K562 (cell line): ENCODE results near the gene DND1. TPM values are rescaled to one million over a fixed set of nuclear protein-coding genes. Genes with fewer than 3 reads are reported as not detected.

Experiments used
- ARID4B ChIP-seq: sonication (generic); formaldehyde crosslinking; IDR thresholded peaks from 2 replicates; pipeline ENCODE4 v1.8.0; 2022; ENCODE audit warnings: mild to moderate bottlenecking, missing genetic modification reagents
- EGR1 ChIP-seq: fragments of 450-650 bp; conservative IDR thresholded peaks from 2 replicates; pipeline ENCODE4 v1.6.1; 2017; ENCODE audit warnings: mild to moderate bottlenecking
- GTF3C2 ChIP-seq: IDR thresholded peaks from 3 replicates; pipeline ENCODE4 v1.6.1; 2011; ENCODE audit warnings: borderline replicate concordance, mild to moderate bottlenecking, moderate library complexity; ENCODE audit not compliant: insufficient read length; ENCODE audit errors: extremely low read depth
- ID3 ChIP-seq, 2 experiments: fragments of 250-450 bp in 1 of 2; fragments of 450-650 bp in 1 of 2; sonication (Bioruptor Pico) in 1 of 2; IDR thresholded peaks; 2 replicates each; pipeline versions ENCODE4 v1.6.1 to v1.8.0; 2016 to 2021; ENCODE audit warnings: mild to moderate bottlenecking in 2 of 2, moderate library complexity in 2 of 2, missing compliant biosample characterization in 1 of 2, missing genetic modification characterization in 1 of 2
- KAT7 ChIP-seq: sonication (generic); formaldehyde crosslinking; IDR thresholded peaks from 2 replicates; pipeline ENCODE4 v1.8.0; 2022; ENCODE audit warnings: missing genetic modification reagents, mild to moderate bottlenecking, borderline replicate concordance
- MAFG ChIP-seq: fragments of 450-650 bp; conservative IDR thresholded peaks from 2 replicates; pipeline ENCODE4 v1.6.1; 2016; ENCODE audit warnings: missing genetic modification characterization, missing compliant biosample characterization
- MAZ ChIP-seq, 2 experiments: fragments of 450-650 bp in 1 of 2; sonication (generic) in 1 of 2; formaldehyde crosslinking; IDR thresholded peaks in 1 of 2; conservative IDR thresholded peaks in 1 of 2; 2 replicates each; pipeline versions ENCODE4 v1.4.0 to v1.5.0; 2020; ENCODE audit warnings: mild to moderate bottlenecking in 1 of 2, missing genetic modification reagents in 1 of 2
- NR2C2 ChIP-seq, 2 experiments: fragments of 200-800 bp in 1 of 2; sonication (Bioruptor generic) in 1 of 2; sonication (generic) in 1 of 2; formaldehyde crosslinking in 1 of 2; IDR thresholded peaks; 2 replicates each; pipeline versions ENCODE4 v1.6.1 to v1.8.0; 2016 to 2022; ENCODE audit warnings: mild to moderate bottlenecking in 1 of 2, missing compliant biosample characterization in 1 of 2, missing genetic modification characterization in 1 of 2, missing genetic modification reagents in 1 of 2
- POLR2B ChIP-seq: fragments of 450-650 bp; IDR thresholded peaks from 2 replicates; pipeline ENCODE4 v1.6.1; 2018; ENCODE audit warnings: low read depth; ENCODE audit not compliant: partially characterized antibody
- SIRT6 ChIP-seq: IDR thresholded peaks from one replicate; pipeline ENCODE4 v1.6.1; 2012; ENCODE audit warnings: low read depth, mild to moderate bottlenecking, control low read depth, inconsistent platforms, low read length, moderate library complexity
- SMAD3 ChIP-seq: fragments of 450-650 bp; formaldehyde crosslinking; conservative IDR thresholded peaks from 2 replicates; pipeline ENCODE4 v1.4.0; 2020; ENCODE audit warnings: mild to moderate bottlenecking
- TCF3 ChIP-seq: sonication (generic); formaldehyde crosslinking; IDR thresholded peaks from 2 replicates; pipeline ENCODE4 v1.4.0; 2020; ENCODE audit warnings: mild to moderate bottlenecking, missing genetic modification reagents
- ZNF507 ChIP-seq: conservative IDR thresholded peaks from 2 replicates; pipeline ENCODE4 v1.6.1; 2017; ENCODE audit warnings: missing genetic modification characterization, missing compliant biosample characterization
- polyA plus RNA-seq, 8 experiments: library from polyadenylated mRNA; depleted of rRNA in 4 of 8; stranded (reverse) in 5 of 8; unstranded in 3 of 8; fragments of >200 nt; fragmentation: Nextera tagmentation in 2 of 8; fragmentation: Illumina TruSeq in 1 of 8; extraction: Ambion mirVana in 2 of 8; extraction: Trizol in 1 of 8; gene quantifications; 2 replicates each; pipeline versions ENCODE4 v1.2.1 to v1.2.3, GENCODE V29; 2011 to 2014; ENCODE audit warnings: inconsistent platforms in 1 of 8, missing spikeins in 1 of 8
- total RNA-seq, 7 experiments: library from RNA; depleted of rRNA in 6 of 7; stranded (reverse); fragments of >200 nt in 6 of 7; fragmentation: Illumina TruSeq in 2 of 7; extraction: Trizol in 2 of 7; gene quantifications; 2 replicates each; pipeline versions ENCODE4 v1.2.1 to v1.2.3, GENCODE V29; 2011 to 2021; ENCODE audit warnings: low replicate concordance in 1 of 7
- TF ChIP-seq, protein P1 (sequence below): IDR thresholded peaks from 2 replicates; pipeline ENCODE4 v1.6.1; 2011; ENCODE audit warnings: borderline replicate concordance, low read depth, mild to moderate bottlenecking, moderate library complexity, low read length; ENCODE audit not compliant: insufficient read depth, poor library complexity, severe bottlenecking

DND1 gene
- total and polyA plus RNA-seq, 9 of the 15 experiments (the other 6 are each of a cell fraction or from before 2014, with no cell fraction given): 0.37 to 2.0 (median 0.90) TPM; not detected in 3

DNA sequence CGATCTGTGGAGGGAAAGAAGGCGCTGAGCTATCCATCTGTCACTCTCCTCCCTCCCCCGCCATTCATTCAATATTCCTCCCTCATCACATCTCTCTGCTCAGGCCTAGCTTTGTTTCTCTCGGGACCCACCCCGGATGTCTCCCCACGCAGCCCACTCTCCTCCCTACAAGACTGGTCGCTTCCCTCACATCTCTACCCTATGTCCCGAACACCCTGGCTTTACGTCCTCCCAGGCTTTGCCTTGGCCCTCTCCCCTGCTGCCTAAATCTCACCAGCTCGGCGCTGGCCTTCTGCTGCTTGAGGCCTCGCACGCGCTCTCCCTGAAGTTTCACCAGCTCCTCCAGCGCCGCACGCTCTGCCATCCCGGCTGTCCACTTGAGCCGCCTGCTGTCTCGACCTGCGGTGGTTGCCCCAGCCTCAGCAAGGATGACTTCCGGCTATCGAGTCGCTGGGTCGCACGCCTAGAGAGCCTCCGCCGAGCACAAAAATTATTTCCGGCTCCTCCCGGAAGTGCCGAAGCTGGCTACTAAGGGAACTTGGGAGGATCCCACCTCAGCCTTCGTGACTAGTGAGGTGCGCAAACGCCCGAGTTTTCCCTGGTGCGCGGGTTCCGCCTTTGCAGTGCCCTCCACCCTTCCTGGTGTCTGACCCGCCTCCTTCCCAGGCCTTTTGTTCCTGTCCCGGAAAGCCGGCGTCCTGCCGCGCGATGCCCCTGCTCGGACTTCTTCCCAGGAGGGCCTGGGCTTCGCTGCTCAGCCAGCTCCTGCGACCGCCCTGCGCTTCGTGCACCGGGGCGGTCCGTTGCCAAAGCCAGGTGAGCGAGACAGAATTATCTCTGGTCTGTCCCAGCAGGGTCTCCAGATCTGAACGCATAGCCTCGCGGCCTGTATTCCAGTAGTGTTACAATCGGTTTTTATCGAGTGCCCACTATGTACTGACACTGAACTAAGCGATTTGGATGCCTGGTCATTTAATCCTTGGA is 17.9 kb upstream of the DND1 start, which contains the start of the genes HARS1 and HARS2 (continued):
- TF ChIP-seq ARID4B (peak; percentile 95), EGR1 (peak; percentile 67), GTF3C2 (no peak), MAFG (no peak), KAT7 (CRISPR knock-in tag) (peak; percentile 88; the same call in 1 of the 2 replicates), SIRT6 (no peak), ZNF507 (tag) (no peak), POLR2B (peak; percentile 95), SMAD3 (CRISPR knock-in tag) (no peak), MAZ (CRISPR knock-in tag; conservative IDR thresholded peaks at IDR 0.05 in 1 of 2, IDR thresholded peaks at IDR 0.05 in 1 of 2) (peak; percentile 65 to 68; a peak in 3 of 4 replicates), TCF3 (CRISPR knock-in tag) (0 out of 2 replicates have a peak, but pooled peaks have one; percentile 1), ID3 (CRISPR knock-in tag; IDR thresholded peaks at IDR 0.05) (no peak), ID3 (tag; IDR thresholded peaks at IDR 0.05) (no peak), NR2C2 (CRISPR knock-in tag; IDR thresholded peaks at IDR 0.05) (peak; percentile 35; the same call in 1 of the 2 replicates), NR2C2 (tag; IDR thresholded peaks at IDR 0.05) (peak; percentile 94)
- TF ChIP-seq, protein P1, sequence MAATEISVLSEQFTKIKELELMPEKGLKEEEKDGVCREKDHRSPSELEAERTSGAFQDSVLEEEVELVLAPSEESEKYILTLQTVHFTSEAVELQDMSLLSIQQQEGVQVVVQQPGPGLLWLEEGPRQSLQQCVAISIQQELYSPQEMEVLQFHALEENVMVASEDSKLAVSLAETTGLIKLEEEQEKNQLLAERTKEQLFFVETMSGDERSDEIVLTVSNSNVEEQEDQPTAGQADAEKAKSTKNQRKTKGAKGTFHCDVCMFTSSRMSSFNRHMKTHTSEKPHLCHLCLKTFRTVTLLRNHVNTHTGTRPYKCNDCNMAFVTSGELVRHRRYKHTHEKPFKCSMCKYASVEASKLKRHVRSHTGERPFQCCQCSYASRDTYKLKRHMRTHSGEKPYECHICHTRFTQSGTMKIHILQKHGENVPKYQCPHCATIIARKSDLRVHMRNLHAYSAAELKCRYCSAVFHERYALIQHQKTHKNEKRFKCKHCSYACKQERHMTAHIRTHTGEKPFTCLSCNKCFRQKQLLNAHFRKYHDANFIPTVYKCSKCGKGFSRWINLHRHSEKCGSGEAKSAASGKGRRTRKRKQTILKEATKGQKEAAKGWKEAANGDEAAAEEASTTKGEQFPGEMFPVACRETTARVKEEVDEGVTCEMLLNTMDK: no peak
